ENCODE results near the gene CTTNBP2. TPM values are rescaled to one million over a fixed set of nuclear protein-coding genes. Genes with fewer than 3 reads are reported as not detected.

CTTNBP2 gene
- total RNA-seq, 1 experiment from 2014 or later: 17.6 TPM

DNA sequence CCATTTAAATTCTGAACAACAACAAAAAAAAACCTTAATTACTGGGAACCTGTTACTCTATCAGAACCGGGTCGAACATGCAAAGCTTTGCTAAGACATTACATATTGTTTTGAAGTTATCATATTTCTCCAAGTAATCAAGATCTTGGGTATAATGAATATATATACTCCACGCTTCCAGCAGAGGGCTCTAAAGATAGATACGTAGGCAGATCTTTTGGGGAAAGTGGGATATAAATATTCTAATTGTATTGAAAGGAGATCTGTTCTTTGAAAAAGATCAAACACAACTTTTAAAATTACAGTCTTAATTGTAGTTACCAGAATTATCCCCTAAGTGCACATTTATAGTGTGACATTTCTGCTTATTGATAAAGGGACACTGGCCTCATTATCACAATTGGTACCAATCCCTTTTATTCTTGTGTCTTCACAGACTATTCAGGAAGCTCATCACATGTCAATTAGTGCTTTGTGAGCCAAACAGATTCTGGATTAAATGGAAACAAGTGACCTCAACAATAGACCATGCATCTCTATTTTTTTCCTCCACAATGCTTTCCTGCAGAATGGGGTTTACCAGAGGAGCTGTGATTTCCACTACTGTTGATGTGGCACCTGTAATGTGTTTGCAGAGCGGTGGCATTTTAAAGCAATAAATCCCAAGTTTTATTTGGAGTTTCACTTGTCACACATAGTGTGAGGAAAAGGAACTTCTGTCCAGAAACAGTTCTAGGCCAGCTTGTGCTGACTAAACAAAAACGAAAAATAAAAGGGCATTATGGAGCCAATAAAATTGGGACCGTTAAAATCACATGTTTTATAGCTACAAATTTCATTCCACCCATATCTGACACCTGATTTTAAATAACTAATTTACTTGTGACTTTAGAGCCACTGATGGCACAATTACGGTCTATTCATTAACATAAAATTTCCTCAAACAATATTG is 122.4 kb downstream of the CTTNBP2 start:
- Histone ChIP-seq H3T11ph (ENCODE audit: low read length) (no peak overlapping the region), H2BK12ac (ENCODE audit: insufficient read length, low read depth, low read length) (no peak overlapping the region), H4K91ac (ENCODE audit: insufficient read length, low read depth, low read length) (no peak overlapping the region), H3K9me3 (ENCODE audit: control insufficient read depth, low read depth, low read length) (no peaks in the 10 kb centered on the region), H2AK5ac (ENCODE audit: insufficient read length, low read length) (no peak overlapping the region), H3K18ac (ENCODE audit: insufficient read length, low read depth, low read length) (no peak overlapping the region), H3K27me3 (ENCODE audit: insufficient read depth, low read length) (no peaks in the 10 kb centered on the region), H4K8ac (replicated peaks; ENCODE audit: insufficient read length, low read depth, low read length) (no peak overlapping the region), H3K56ac (ENCODE audit: insufficient read length, low read depth, low read length) (no peak overlapping the region), H3K27ac (ENCODE audit: insufficient read length, low read depth, low read length) (no peak overlapping the region), H3K4me2 (ENCODE audit: insufficient read depth, insufficient read length, low read length) (no peak overlapping the region), H3K79me2 (ENCODE audit: insufficient read depth, low read length) (no peaks in the 10 kb centered on the region), H3K23me2 (ENCODE audit: insufficient read length, low read depth, low read length, poor library complexity, severe bottlenecking) (no peaks in the 10 kb centered on the region), H3K4ac (ENCODE audit: low read depth, low read length) (no peak overlapping the region), H2BK120ac (ENCODE audit: low read depth, low read length, poor library complexity, severe bottlenecking) (no peak overlapping the region), H2AFZ (ENCODE audit: low read length) (no peak overlapping the region), H3K23ac (ENCODE audit: insufficient read length, low read depth, low read length) (no peak overlapping the region), H3K4me1 (ENCODE audit: insufficient read depth, low read length) (no peaks in the 10 kb centered on the region), H3K9ac (ENCODE audit: extremely low read depth, insufficient read length, low read length) (no peak overlapping the region), H4K5ac (ENCODE audit: insufficient read length, low read depth, low read length) (no peak overlapping the region), H3K79me1 (ENCODE audit: insufficient read depth, low read depth, low read length, poor library complexity, severe bottlenecking) (no peaks in the 10 kb centered on the region), H3K14ac (ENCODE audit: insufficient read depth, low read length) (no peak overlapping the region), H2BK5ac (ENCODE audit: insufficient read length, low read length) (no peak overlapping the region), H2BK15ac (ENCODE audit: low read depth, low read length) (no peak overlapping the region), H2BK20ac (ENCODE audit: low read depth, low read length, poor library complexity, severe bottlenecking) (no peak overlapping the region), H4K20me1 (ENCODE audit: control insufficient read depth, insufficient read depth, insufficient read length) (no peaks in the 10 kb centered on the region)
- no peaks in the 10 kb centered on the region for H3K27me3 Mint-ChIP-seq (ENCODE audit: low read depth)
- H3K36me3 Mint-ChIP-seq (ENCODE audit: insufficient read depth in 1 of 3, low read depth in 3 of 3): peaks cover 7 to 20% (median 11%) of the 10 kb centered on the region in 3 experiments; a peak in 5 of 7 replicates
- no peaks in the 10 kb centered on the region for H3K9me3 Mint-ChIP-seq
- no peak overlapping the region for H3K27ac Mint-ChIP-seq
- no CpG with 5 or more reads among the region's 8 CpGs for WGBS (ENCODE audit: extremely low coverage, insufficient read length, low lambda C conversion rate)
- no peak for DNase-seq
- TF ChIP-seq, protein P1, sequence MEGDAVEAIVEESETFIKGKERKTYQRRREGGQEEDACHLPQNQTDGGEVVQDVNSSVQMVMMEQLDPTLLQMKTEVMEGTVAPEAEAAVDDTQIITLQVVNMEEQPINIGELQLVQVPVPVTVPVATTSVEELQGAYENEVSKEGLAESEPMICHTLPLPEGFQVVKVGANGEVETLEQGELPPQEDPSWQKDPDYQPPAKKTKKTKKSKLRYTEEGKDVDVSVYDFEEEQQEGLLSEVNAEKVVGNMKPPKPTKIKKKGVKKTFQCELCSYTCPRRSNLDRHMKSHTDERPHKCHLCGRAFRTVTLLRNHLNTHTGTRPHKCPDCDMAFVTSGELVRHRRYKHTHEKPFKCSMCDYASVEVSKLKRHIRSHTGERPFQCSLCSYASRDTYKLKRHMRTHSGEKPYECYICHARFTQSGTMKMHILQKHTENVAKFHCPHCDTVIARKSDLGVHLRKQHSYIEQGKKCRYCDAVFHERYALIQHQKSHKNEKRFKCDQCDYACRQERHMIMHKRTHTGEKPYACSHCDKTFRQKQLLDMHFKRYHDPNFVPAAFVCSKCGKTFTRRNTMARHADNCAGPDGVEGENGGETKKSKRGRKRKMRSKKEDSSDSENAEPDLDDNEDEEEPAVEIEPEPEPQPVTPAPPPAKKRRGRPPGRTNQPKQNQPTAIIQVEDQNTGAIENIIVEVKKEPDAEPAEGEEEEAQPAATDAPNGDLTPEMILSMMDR (conservative IDR thresholded peaks at IDR 0.05): peak; percentile 70
- H3K4me1 Mint-ChIP-seq: peaks cover 3 to 11% of the 10 kb centered on the region in 2 experiments; a peak in 2 of 4 replicates
- no peak overlapping the region for H3K4me3 Mint-ChIP-seq
